ENCODE measurements around the gene IVNS1ABP. TPM values are rescaled to one million over a fixed set of nuclear protein-coding genes. Genes with fewer than 3 reads are reported as not detected.

IVNS1ABP gene
- total and polyA plus RNA-seq, 2 of the 13 experiments (the other 11 are each of a cell fraction or from before 2014, with no cell fraction given): 49.1 to 51.7 TPM

DNA sequence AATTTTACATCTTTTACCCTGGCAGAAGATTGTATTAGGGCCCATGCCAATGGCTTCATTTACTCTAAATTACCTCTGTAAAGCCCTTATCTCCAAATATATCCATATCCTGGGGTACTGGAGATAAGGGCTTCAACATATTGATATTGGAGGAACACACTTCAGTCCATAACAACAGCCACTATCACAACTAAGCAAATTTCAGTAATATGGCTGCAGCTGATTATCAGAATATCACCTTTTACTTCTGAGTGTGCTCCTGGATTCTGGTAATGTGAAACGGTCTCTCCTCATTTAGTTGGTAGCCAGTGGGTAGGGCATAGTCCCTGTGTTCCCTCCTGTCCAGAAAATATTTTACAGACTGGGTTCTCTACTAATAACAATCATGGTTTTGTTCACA is 53.3 kb downstream of the IVNS1ABP start (continued):
- TF ChIP-seq ZNF350 (CRISPR knock-in tag; IDR thresholded peaks at IDR 0.05; ENCODE audit: borderline replicate concordance, low read depth) (no peak), ERF (CRISPR knock-in tag; IDR thresholded peaks at IDR 0.05) (no peak)

GRCh38 chr1:185263292-185263691 is 53.8 kb downstream of the IVNS1ABP start:
- in situ Hi-C loops (cut with HindIII; ENCODE audit: extremely low pct_ligation_motif_present, low pct_unique_long_range_greater_than_20kb) (no loop called here), intact Hi-C loops (cut with micrococcal nuclease; ENCODE audit: unreplicated experiment) (no loop called here)
- H3K27me3 ChIP-seq (ENCODE audit: control insufficient read depth in 1 of 2, insufficient read depth in 2 of 2, low read length in 2 of 2): no peaks in the 10 kb centered on the region; a peak in 1 of 5 replicates
- 90% methylated on average over 3 of the region's 3 CpGs for WGBS (ENCODE audit: low lambda C conversion rate)
- DNase-seq (ENCODE audit: low spot score) (no peak), FAIRE-seq (no peak), ATAC-seq (no peak)
- no peak overlapping the region for H3K9ac ChIP-seq (ENCODE audit: insufficient read depth, low read depth, low read length)
- H3K9me3 ChIP-seq (ENCODE audit: low read length): no peaks in the 10 kb centered on the region
- H2AFZ ChIP-seq (ENCODE audit: low read length): no peak overlapping the region
- peaks cover 14% of the 10 kb centered on the region for H3K4me1 ChIP-seq (ENCODE audit: insufficient read depth, low read length)
- ChIA-PET CTCF (ENCODE audit: low intra/inter-chr PET ratio, low total read pairs) (no interaction called here), POLR2A (no interaction called here)
- no peak overlapping the region for H3K4me3 ChIP-seq (replicated peaks in 1 of 3; ENCODE audit: insufficient read depth in 1 of 3, low read depth in 2 of 3, low read length in 3 of 3)
- no peaks in the 10 kb centered on the region for H4K20me1 ChIP-seq (ENCODE audit: insufficient read depth, low read length)
- no peak overlapping the region for H3K27ac ChIP-seq (ENCODE audit: extremely low read length, insufficient read depth, low read length)
- H3K79me2 ChIP-seq (ENCODE audit: insufficient read depth, low read length): no peaks in the 10 kb centered on the region
- BruUV-seq (replicated peaks): no TSS peak
- no peak overlapping the region for H3K4me2 ChIP-seq (ENCODE audit: low read depth, low read length)
- H3K36me3 ChIP-seq (replicated peaks in 1 of 2; ENCODE audit: control insufficient read depth in 1 of 2, insufficient read depth in 2 of 2, low read length in 2 of 2): no peaks in the 10 kb centered on the region
- TF ChIP-seq RARA (CRISPR knock-in tag; IDR thresholded peaks at IDR 0.05) (no peak), ZBTB7B (CRISPR knock-in tag; IDR thresholded peaks at IDR 0.05) (no peak), NCOR1 (IDR thresholded peaks at IDR 0.05; ENCODE audit: borderline replicate concordance, low read length) (no peak), TCF12 (IDR thresholded peaks at IDR 0.05) (no peak), TCF12 (CRISPR knock-in tag; IDR thresholded peaks at IDR 0.05) (no peak), ATF4 (CRISPR knock-in tag; IDR thresholded peaks at IDR 0.05) (no peak), SNRNP70 (IDR thresholded peaks at IDR 0.05; ENCODE audit: low read depth, low read length) (no peak), ZNF329 (CRISPR knock-in tag; IDR thresholded peaks at IDR 0.05; ENCODE audit: low read depth) (no peak), AGO2 (optimal IDR thresholded peaks at IDR 0.05; ENCODE audit: low read depth, low read length) (no peak), ZHX2 (IDR thresholded peaks at IDR 0.05; ENCODE audit: low read depth) (no peak), ZHX2 (CRISPR knock-in tag; IDR thresholded peaks at IDR 0.05; ENCODE audit: borderline replicate concordance) (no peak), ZNF205 (CRISPR knock-in tag; IDR thresholded peaks at IDR 0.05) (no peak), NR0B2 (CRISPR knock-in tag; IDR thresholded peaks at IDR 0.05) (no peak)
- TF ChIP-seq, protein P1, sequence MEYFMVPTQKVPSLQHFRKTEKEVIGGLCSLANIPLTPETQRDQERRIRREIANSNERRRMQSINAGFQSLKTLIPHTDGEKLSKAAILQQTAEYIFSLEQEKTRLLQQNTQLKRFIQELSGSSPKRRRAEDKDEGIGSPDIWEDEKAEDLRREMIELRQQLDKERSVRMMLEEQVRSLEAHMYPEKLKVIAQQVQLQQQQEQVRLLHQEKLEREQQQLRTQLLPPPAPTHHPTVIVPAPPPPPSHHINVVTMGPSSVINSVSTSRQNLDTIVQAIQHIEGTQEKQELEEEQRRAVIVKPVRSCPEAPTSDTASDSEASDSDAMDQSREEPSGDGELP (IDR thresholded peaks at IDR 0.05; ENCODE audit: borderline replicate concordance, low read depth): no peak

Data from HepG2 (cell line).